ENCODE results near the gene PHIP.
"Not testable (repeated sequence)": the region's sequence is repeated elsewhere in the genome, so short reads cannot be mapped to it uniquely, and the experiment has no call there.

Gene PHIP

GRCh38 chr6:79111549-79111948 lies 33.5 kb upstream of the PHIP start:
- DNase-seq: no peak
- Histone ChIP-seq H3K4me1 (no peaks in the 10 kb centered on the region), H3K36me3 (no peaks in the 10 kb centered on the region), H3K4me3 (no peak overlapping the region), H3K27me3 (no peaks in the 10 kb centered on the region), H3K9me3 (no peaks in the 10 kb centered on the region), H3K27ac (no peak overlapping the region)
- TF ChIP-seq CTCF (IDR thresholded peaks at IDR 0.05): no peak
- intact Hi-C loops (cut with DNase I; ENCODE audit: low total_unique reads): no loop called here

GRCh38 chr6:79101164-79101563 lies 23.1 kb upstream of the PHIP start:
- no peak for DNase-seq
- TF ChIP-seq CTCF (IDR thresholded peaks at IDR 0.05): no peak
- Histone ChIP-seq H3K36me3 (no peaks in the 10 kb centered on the region), H3K27ac (no peak overlapping the region), H3K4me1 (no peaks in the 10 kb centered on the region), H3K27me3 (no peaks in the 10 kb centered on the region), H3K9me3 (no peaks in the 10 kb centered on the region), H3K4me3 (no peak overlapping the region)
- intact Hi-C loops (cut with DNase I; ENCODE audit: low total_unique reads): no loop called here

- no peak for TF ChIP-seq CTCF (IDR thresholded peaks at IDR 0.05)
- Histone ChIP-seq H3K4me1 (no peaks in the 10 kb centered on the region), H3K36me3 (no peaks in the 10 kb centered on the region), H3K4me3 (no peak overlapping the region), H3K9me3 (no peaks in the 10 kb centered on the region), H3K27me3 (no peaks in the 10 kb centered on the region), H3K27ac (no peak overlapping the region)
- intact Hi-C loops (cut with DNase I; ENCODE audit: low total_unique reads): no loop called here
- DNase-seq: no peak
Observed at GRCh38 chr6:79100304-79100703, 22.2 kb upstream of the PHIP start.

GRCh38 chr6:79094938-79095337 lies 16.9 kb upstream of the PHIP start:
- TF ChIP-seq CTCF (IDR thresholded peaks at IDR 0.05): no peak
- H3K4me1 ChIP-seq: no peaks in the 10 kb centered on the region
- no peak for DNase-seq
- H3K9me3 ChIP-seq: no peaks in the 10 kb centered on the region
- no peak overlapping the region for H3K4me3 ChIP-seq
- H3K27ac ChIP-seq: no peak overlapping the region
- H3K27me3 ChIP-seq: no peaks in the 10 kb centered on the region
- H3K36me3 ChIP-seq: no peaks in the 10 kb centered on the region
- intact Hi-C loops (cut with DNase I; ENCODE audit: low total_unique reads): no loop called here

GRCh38 chr6:79091801-79092200 lies 13.7 kb upstream of the PHIP start:
- H3K4me1 ChIP-seq, H3K4me3 ChIP-seq: not testable (repeated sequence)

GRCh38 chr6:79089552-79090404 lies 11.7 kb upstream of the PHIP start:
- no peaks in the 10 kb centered on the region for H3K4me1 ChIP-seq
- no peaks in the 10 kb centered on the region for H3K27me3 ChIP-seq
- no peak overlapping the region for H3K27ac ChIP-seq
- no peaks in the 10 kb centered on the region for H3K9me3 ChIP-seq
- intact Hi-C loops (cut with DNase I; ENCODE audit: low total_unique reads): no loop called here
- no peak for TF ChIP-seq CTCF (IDR thresholded peaks at IDR 0.05)
- no peak overlapping the region for H3K4me3 ChIP-seq
- DNase-seq: no peak
- H3K36me3 ChIP-seq: no peaks in the 10 kb centered on the region

More at GRCh38 chr6:79091801-79092200, 13.7 kb upstream of the PHIP start:
- H3K27ac ChIP-seq; H3K36me3 ChIP-seq; H3K9me3 ChIP-seq; H3K27me3 ChIP-seq; intact Hi-C loops (cut with DNase I; ENCODE audit: low total_unique reads); DNase-seq: not testable (repeated sequence)
